ENCODE measurements around the gene IQGAP3. TPM values are rescaled to one million over a fixed set of nuclear protein-coding genes. Genes with fewer than 3 reads are reported as not detected.

The IQGAP3 gene
- total RNA-seq, 1 donor from 2014 or later, result 3.7 TPM

DNA sequence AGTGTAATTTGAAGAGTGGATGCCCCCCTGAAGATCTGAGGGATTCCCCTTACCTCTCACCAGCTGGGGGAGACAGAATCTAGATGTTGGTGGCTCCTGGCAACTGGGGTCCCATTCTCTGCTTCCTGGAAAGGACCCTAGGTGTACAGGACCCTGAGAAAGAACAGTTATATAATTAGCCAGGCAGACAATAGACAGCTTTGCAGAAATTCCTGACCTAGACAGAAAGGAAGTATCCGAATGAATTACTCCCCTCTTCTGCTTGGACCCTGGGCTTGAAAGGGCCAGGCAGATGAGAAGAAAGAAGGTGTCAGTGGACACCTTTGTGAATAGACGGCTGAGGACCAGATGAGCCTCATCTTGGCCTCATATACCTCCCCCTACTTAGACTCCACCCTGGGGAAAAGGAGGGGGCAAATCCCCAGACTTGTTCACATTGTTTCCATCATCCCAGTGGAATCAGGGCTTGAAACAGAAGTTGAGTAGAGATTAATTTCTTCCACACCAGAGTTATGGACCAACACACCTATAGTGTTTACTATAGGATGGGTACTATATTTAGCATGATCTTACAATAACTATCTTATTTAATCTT lies 1.8 kb upstream of the IQGAP3 start:
- H3K4me1 ChIP-seq (ENCODE audit: control insufficient read depth in 3 of 3, insufficient read depth in 3 of 3, low read length in 3 of 3), result peaks cover 7 to 13% (median 11%) of the 10 kb centered on the region in 3 donors
- H3K27me3 ChIP-seq (ENCODE audit: control insufficient read depth in 3 of 3, insufficient read depth in 3 of 3, low read length in 3 of 3), result peaks cover 0 to 7% (median 3%) of the 10 kb centered on the region in 3 donors
- H3K36me3 ChIP-seq (ENCODE audit: control insufficient read depth in 3 of 3, insufficient read depth in 3 of 3, low read length in 3 of 3), result no peaks in the 10 kb centered on the region
- no peak overlapping the region for H3K27ac ChIP-seq (ENCODE audit: low read depth, low read length)
- no peak overlapping the region for H3K9ac ChIP-seq (ENCODE audit: low read depth in 1 of 3, low read length in 3 of 3)
- H3K4me3 ChIP-seq (ENCODE audit: low read length in 3 of 3), result no peak overlapping the region
- no peaks in the 10 kb centered on the region for H3K9me3 ChIP-seq (ENCODE audit: control insufficient read depth in 3 of 3, low read length in 3 of 3)

DNA sequence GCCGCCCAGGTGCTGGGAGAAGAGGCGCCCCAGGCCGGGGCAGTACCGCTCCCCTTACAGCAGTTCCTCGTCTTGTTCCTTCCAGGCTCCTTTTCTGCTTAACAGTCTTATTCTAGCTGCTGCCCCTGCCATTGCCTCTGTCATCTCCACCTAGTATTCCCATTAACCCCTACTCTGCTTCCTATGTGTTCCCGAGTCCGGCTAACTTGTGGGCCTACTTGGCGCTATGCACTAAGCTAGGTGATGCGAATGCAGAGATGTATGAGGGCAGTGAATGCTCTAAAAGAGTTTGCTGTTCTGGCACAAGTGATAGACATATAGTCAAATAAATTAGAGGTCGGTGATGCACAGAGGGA lies 276 bp upstream of the IQGAP3 start:
- H3K4me1 ChIP-seq (ENCODE audit: control insufficient read depth in 3 of 3, insufficient read depth in 3 of 3, low read length in 3 of 3), result peaks cover 7 to 13% (median 11%) of the 10 kb centered on the region in 3 donors
- H3K4me3 ChIP-seq (ENCODE audit: low read length in 3 of 3), result peak overlapping the region; percentile 62 to 78 (median 77)
- peak overlapping the region in 2 of 3 donors; percentile 46 to 60 for H3K9ac ChIP-seq (ENCODE audit: low read depth in 1 of 3, low read length in 3 of 3)
- peaks cover 0 to 7% (median 3%) of the 10 kb centered on the region in 3 donors for H3K27me3 ChIP-seq (ENCODE audit: control insufficient read depth in 3 of 3, insufficient read depth in 3 of 3, low read length in 3 of 3)
- no peaks in the 10 kb centered on the region for H3K36me3 ChIP-seq (ENCODE audit: control insufficient read depth in 3 of 3, insufficient read depth in 3 of 3, low read length in 3 of 3)
- no peaks in the 10 kb centered on the region for H3K9me3 ChIP-seq (ENCODE audit: control insufficient read depth in 3 of 3, low read length in 3 of 3)
- H3K27ac ChIP-seq (ENCODE audit: low read depth, low read length), result no peak overlapping the region

DNA sequence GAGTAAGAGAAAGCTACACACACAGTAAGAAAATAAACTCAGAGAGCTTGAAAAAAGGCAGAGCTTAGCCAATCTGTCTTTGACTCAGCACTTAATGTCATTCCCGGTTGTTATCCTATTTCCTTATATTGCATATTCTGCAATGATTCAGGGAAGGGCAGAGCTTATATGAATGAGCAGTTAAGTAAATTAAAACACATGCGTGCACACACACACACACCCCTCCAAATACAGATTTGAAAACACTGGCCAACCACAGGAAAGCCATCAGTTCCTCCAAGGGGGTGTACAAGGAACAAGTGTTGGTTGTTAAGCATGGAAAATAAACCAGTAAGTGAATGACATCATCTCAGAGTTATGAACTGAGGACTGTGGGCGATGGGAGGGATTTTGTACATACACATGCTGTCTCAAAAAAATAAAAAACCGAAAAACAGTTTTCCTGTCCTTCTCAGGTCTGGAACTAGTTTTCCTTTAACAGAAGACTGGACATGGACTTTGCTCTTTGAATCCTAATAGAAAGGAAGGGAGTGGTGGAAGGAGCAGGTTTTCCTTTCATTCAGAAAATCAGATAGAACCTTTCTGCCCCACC lies 1.0 kb downstream of the IQGAP3 start:
- Histone ChIP-seq H3K4me3 (ENCODE audit: low read length in 3 of 3) (no peak overlapping the region), H3K9me3 (ENCODE audit: control insufficient read depth in 3 of 3, low read length in 3 of 3) (no peaks in the 10 kb centered on the region), H3K27ac (ENCODE audit: low read depth, low read length) (no peak overlapping the region), H3K9ac (ENCODE audit: low read depth in 1 of 3, low read length in 3 of 3) (no peak overlapping the region), H3K36me3 (ENCODE audit: control insufficient read depth in 3 of 3, insufficient read depth in 3 of 3, low read length in 3 of 3) (no peaks in the 10 kb centered on the region), H3K4me1 (ENCODE audit: control insufficient read depth in 3 of 3, insufficient read depth in 3 of 3, low read length in 3 of 3) (peaks cover 7 to 13% (median 11%) of the 10 kb centered on the region in 3 donors), H3K27me3 (ENCODE audit: control insufficient read depth in 3 of 3, insufficient read depth in 3 of 3, low read length in 3 of 3) (peaks cover 0 to 7% (median 3%) of the 10 kb centered on the region in 3 donors)

DNA sequence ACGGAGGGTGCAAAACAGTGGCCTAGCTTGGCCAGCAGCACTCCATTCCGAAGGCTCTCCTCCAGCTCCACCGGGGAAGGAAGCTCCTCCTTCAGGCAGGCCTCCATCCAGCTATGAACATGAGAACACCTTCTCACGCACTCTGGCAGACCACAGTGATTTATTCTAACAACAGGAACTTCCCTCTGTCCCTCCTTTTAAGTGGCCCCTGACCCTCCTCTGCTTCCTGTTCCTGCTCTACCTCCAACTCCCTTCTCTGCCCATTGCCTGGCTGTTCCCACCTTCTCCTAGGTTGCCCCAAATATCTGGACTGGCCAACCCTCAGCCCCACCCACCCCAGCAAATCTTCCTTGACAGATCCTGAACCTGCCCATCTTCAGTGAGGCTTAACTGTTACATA lies 5.9 kb downstream of the IQGAP3 start:
- H3K9me3 ChIP-seq (ENCODE audit: control insufficient read depth in 3 of 3, low read length in 3 of 3), result no peaks in the 10 kb centered on the region
- no peak overlapping the region for H3K4me3 ChIP-seq (ENCODE audit: low read length in 3 of 3)
- no peak overlapping the region for H3K27ac ChIP-seq (ENCODE audit: low read depth, low read length)
- no peaks in the 10 kb centered on the region for H3K36me3 ChIP-seq (ENCODE audit: control insufficient read depth in 3 of 3, insufficient read depth in 3 of 3, low read length in 3 of 3)
- no peaks in the 10 kb centered on the region for H3K4me1 ChIP-seq (ENCODE audit: control insufficient read depth in 3 of 3, insufficient read depth in 3 of 3, low read length in 3 of 3)
- no peak overlapping the region for H3K9ac ChIP-seq (ENCODE audit: low read depth in 1 of 3, low read length in 3 of 3)
- H3K27me3 ChIP-seq (ENCODE audit: control insufficient read depth in 3 of 3, insufficient read depth in 3 of 3, low read length in 3 of 3), result peaks cover 0 to 1% (median 0%) of the 10 kb centered on the region in 3 donors

DNA sequence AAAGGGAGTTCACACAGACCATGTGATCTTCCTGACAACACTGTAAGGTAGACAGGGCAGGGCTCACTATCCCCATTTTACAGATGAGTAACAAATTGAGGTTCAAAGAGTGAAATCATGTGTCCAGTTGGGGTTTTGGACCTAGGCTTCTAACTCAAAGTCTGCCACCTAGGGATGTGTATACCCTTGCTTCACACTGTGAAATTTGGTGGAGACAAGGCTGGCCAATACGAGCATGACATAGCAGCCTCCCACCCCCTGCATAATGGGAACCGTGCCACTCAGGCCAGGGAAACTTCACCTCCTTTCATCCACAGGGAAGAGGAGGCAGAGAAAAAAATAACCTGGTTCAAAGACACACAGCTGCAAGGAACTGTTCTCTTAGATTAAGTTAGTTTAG lies 6.8 kb downstream of the IQGAP3 start:
- Histone ChIP-seq H3K9ac (ENCODE audit: low read depth in 1 of 3, low read length in 3 of 3) (no peak overlapping the region), H3K36me3 (ENCODE audit: control insufficient read depth in 3 of 3, insufficient read depth in 3 of 3, low read length in 3 of 3) (no peaks in the 10 kb centered on the region), H3K4me3 (ENCODE audit: low read length in 3 of 3) (no peak overlapping the region), H3K9me3 (ENCODE audit: control insufficient read depth in 3 of 3, low read length in 3 of 3) (no peaks in the 10 kb centered on the region), H3K4me1 (ENCODE audit: control insufficient read depth in 3 of 3, insufficient read depth in 3 of 3, low read length in 3 of 3) (no peaks in the 10 kb centered on the region), H3K27ac (ENCODE audit: low read depth, low read length) (no peak overlapping the region), H3K27me3 (ENCODE audit: control insufficient read depth in 3 of 3, insufficient read depth in 3 of 3, low read length in 3 of 3) (no peaks in the 10 kb centered on the region)

DNA sequence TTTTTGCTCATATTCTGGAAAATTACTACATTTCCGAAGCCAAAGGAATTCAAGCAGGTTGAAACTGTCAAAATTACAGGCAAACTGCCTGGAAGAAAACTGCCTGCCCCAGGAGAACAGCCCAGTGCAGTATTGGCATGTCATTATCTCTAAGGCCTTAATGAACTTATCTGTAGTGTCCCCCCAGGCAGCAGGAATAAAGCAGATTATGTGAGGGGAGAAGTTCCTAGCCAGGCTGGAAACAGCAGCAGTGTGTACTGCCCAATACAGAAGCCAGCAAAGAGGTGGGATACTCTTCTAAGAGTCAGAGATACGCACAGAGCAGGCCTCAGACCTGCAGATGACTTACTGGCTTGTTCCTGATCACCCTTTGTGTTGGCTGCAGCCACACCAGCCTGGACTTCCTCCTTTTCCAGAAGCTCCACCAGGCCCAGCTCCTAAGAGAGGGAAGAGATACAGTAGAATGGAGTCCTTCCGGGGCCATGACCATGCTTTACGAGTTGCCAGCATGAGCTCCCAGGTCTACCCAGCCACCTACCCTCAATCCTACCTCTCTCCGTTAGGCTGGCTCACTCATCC lies 11.7 kb downstream of the IQGAP3 start:
- Histone ChIP-seq H3K4me1 (ENCODE audit: control insufficient read depth in 3 of 3, insufficient read depth in 3 of 3, low read length in 3 of 3) (peaks cover 0 to 3% (median 0%) of the 10 kb centered on the region in 3 donors), H3K4me3 (ENCODE audit: low read length in 3 of 3) (no peak overlapping the region), H3K27me3 (ENCODE audit: control insufficient read depth in 3 of 3, insufficient read depth in 3 of 3, low read length in 3 of 3) (no peaks in the 10 kb centered on the region), H3K9ac (ENCODE audit: low read depth in 1 of 3, low read length in 3 of 3) (no peak overlapping the region), H3K9me3 (ENCODE audit: control insufficient read depth in 3 of 3, low read length in 3 of 3) (no peaks in the 10 kb centered on the region), H3K36me3 (ENCODE audit: control insufficient read depth in 3 of 3, insufficient read depth in 3 of 3, low read length in 3 of 3) (no peaks in the 10 kb centered on the region), H3K27ac (ENCODE audit: low read depth, low read length) (no peak overlapping the region)

DNA sequence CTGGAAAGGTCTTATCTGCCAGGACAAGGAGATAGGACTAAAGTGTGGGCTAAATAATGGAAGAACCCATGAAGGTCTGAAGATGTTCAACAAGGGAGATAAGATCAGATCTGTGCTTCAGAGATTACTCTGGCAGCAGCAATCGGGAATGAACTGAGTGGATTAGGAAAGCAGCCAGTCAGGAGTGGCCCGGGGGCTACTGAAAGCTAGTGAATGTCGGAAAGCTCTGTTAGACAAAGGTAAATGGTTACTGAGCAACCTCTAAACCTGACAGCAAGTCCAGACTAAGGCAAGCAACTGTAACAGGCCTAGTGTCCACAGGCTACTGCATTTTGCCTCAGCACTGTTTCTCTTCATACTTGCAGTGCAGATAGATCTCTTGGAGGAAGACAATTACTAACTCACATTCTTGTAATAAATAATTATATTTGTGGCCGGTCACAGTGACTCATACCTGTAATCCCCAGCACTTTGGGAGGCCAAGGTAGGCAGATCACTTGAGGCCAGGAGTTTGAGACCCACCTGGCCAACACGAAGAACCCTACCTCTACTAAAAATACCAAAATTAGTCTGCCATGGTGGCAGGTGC lies 12.5 kb downstream of the IQGAP3 start:
- Histone ChIP-seq H3K4me3 (ENCODE audit: low read length in 3 of 3) (no peak overlapping the region), H3K4me1 (ENCODE audit: control insufficient read depth in 3 of 3, insufficient read depth in 3 of 3, low read length in 3 of 3) (peaks cover 0 to 3% (median 0%) of the 10 kb centered on the region in 3 donors), H3K9me3 (ENCODE audit: control insufficient read depth in 3 of 3, low read length in 3 of 3) (no peaks in the 10 kb centered on the region), H3K27me3 (ENCODE audit: control insufficient read depth in 3 of 3, insufficient read depth in 3 of 3, low read length in 3 of 3) (no peaks in the 10 kb centered on the region), H3K27ac (ENCODE audit: low read depth, low read length) (no peak overlapping the region), H3K36me3 (ENCODE audit: control insufficient read depth in 3 of 3, insufficient read depth in 3 of 3, low read length in 3 of 3) (no peaks in the 10 kb centered on the region), H3K9ac (ENCODE audit: low read depth in 1 of 3, low read length in 3 of 3) (no peak overlapping the region)

DNA sequence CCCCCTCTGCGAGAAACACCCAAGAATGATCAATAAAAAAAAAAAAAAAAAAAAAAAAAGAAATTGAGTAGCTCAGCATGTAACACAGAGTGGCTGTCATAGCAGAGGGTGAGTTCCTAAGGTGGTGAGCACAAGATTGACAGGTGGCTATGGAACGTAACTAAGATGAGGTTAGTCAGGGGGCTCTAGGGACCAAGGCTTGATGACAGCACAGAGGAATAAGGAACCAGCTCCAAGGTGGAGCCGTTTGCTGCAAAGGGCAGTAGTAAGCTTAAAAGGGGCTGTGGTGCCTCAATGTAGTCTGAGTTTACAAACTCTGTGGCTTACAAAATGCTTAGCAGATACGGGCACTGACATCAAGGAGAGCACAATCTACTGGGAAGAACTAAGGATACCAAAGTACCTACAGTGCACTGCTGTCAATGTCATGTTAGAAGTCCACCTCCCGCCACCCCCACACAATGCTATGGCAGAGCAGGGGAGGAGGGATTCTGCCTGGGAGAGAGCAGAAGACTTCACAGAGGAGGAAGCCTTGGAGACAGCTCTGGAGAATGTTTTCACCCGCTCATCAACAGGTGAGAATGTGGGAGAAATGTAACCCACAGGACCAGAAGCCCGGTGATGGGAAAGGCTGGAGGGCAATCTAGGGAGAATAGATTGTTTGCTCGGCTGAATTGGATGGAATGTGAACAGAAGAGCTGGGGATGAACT lies 13.1 kb downstream of the IQGAP3 start:
- Histone ChIP-seq H3K9me3 (ENCODE audit: control insufficient read depth in 3 of 3, low read length in 3 of 3) (no peaks in the 10 kb centered on the region), H3K9ac (ENCODE audit: low read depth in 1 of 3, low read length in 3 of 3) (no peak overlapping the region), H3K27me3 (ENCODE audit: control insufficient read depth in 3 of 3, insufficient read depth in 3 of 3, low read length in 3 of 3) (no peaks in the 10 kb centered on the region), H3K27ac (ENCODE audit: low read depth, low read length) (no peak overlapping the region), H3K4me1 (ENCODE audit: control insufficient read depth in 3 of 3, insufficient read depth in 3 of 3, low read length in 3 of 3) (peaks cover 0 to 3% (median 0%) of the 10 kb centered on the region in 3 donors), H3K4me3 (ENCODE audit: low read length in 3 of 3) (no peak overlapping the region), H3K36me3 (ENCODE audit: control insufficient read depth in 3 of 3, insufficient read depth in 3 of 3, low read length in 3 of 3) (no peaks in the 10 kb centered on the region)

DNA sequence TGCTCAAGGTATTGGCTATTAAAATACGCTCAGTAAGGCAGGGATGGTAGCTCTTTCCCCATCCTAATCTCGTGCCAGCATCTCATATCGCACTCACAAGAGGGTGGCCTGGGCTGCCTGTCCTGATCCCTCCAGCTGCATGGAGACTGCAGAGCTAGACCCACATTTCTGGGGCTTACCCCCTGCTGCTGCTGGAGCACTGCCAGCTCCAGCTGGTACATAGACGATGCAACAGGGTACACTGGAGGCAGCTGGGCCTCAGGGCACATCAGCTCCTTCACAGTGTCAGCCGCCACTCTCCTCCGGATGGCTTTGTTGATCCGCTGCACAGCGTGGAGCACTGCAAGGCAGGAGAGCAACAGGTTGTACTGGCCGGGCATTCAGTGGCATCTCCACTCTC lies 16.0 kb downstream of the IQGAP3 start:
- Histone ChIP-seq H3K9me3 (ENCODE audit: control insufficient read depth in 3 of 3, low read length in 3 of 3) (no peaks in the 10 kb centered on the region), H3K27ac (ENCODE audit: low read depth, low read length) (no peak overlapping the region), H3K9ac (ENCODE audit: low read depth in 1 of 3, low read length in 3 of 3) (no peak overlapping the region), H3K4me1 (ENCODE audit: control insufficient read depth in 3 of 3, insufficient read depth in 3 of 3, low read length in 3 of 3) (peaks cover 0 to 3% (median 0%) of the 10 kb centered on the region in 3 donors), H3K4me3 (ENCODE audit: low read length in 3 of 3) (no peak overlapping the region), H3K27me3 (ENCODE audit: control insufficient read depth in 3 of 3, insufficient read depth in 3 of 3, low read length in 3 of 3) (no peaks in the 10 kb centered on the region), H3K36me3 (ENCODE audit: control insufficient read depth in 3 of 3, insufficient read depth in 3 of 3, low read length in 3 of 3) (no peaks in the 10 kb centered on the region)

Measured in skeletal muscle tissue (tissue), 4 donors.